Stimulated activated CD8-positive, alpha-beta memory T cell treated with anti-CD3 and anti-CD28 coated beads, Interleukin-2, amount 100 ng/mL, for 48 hours (primary cell): ENCODE measurements around the gene CCT8.
A peak's percentile ranks its signal among the peaks of the same experiment; 100 is the strongest.

Source experiments
- DNase-seq, 2 donors: peaks; one replicate each; pipeline ENCODE4 v3.0.0-alpha.2; 2020; ENCODE audit warnings: low read depth in 2 of 2

Gene CCT8

GRCh38 chr21:29077651-29078090 is 4.2 kb upstream of the CCT8 start:
- no peak for DNase-seq

DNA sequence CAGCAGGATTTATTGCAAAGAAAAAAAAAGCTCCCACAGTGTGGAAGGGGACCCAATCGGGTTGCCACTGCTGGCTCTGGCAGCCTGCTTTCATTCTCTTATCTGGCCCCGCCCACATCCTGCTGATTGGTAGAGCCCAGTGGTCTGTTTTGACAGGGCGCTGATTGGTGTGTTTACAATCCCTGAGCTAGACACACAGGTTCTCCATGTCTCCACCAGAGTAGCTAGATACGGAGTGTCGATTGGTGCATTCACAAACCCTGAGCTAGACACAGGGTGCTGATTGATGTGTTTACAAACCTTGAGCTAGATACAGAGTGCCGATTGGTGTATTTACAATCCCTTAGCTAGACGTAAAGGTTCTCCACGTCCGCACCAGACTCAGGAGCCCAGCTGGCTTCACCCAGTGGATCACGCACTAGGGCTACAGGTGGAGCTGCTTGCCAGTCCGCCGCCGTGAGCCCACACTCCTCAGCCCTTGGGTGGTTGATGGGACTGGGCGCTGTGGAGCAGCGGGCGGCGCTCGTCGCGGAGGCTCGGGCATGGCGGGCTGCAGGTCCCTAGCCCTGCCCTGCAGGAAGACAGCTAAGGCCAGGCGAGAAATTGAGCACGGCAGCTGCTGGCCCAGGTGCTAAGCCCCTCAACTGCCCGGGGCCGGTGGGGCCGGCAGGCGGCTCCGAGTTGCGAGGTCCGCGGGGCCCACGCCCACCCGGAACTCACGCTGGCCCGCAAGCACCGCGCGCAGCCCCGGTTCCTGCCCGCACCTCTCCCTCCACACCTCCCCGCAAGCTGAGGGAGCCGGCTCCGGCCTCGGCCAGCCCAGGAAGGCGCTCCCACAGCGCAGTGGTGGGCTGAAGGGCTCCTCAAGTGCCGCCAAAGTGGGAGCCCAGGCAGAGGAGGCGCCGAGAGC is 3.5 kb upstream of the CCT8 start:
- DNase-seq, result peak in 1 of 2 donors; percentile 51

DNA sequence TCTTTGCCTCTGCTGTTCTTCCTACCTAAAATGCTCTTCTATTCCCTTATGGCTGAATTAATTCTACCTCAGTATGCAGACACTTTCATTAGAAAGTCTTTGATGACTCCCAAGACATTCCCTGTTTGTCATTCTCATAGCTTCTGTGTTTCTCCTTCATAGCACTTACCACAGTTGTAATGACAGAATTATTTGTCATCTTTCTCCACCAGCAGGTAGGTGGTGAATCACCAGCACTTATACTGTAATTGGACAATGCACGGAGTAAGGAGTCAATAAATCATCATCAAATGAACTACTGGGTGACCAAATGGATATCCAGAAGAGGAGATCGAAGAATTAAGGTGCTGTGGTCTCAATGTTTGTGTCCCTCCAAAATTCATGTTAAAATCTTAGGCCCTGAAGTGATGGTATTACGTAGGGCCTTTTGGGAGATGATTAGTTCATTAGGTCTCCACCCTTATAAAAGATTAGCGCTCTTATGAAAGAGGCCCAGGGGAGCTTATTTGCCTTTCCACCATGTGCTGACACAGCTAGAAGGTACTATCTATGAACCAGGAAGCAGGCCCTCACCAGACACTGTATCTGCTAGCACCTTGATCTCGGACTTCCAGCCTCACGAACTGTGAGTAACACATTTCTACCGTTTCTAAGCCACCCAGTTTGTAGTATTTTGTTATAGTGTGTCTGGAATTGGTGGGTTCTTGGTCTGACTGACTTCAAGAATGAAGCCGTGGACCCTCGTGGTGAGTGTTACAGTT is 2.4 kb upstream of the CCT8 start:
- DNase-seq, result no peak

GRCh38 chr21:29074783-29075182 is 1.3 kb upstream of the CCT8 start:
- no peak for DNase-seq

- DNase-seq, result no peak
Measured at GRCh38 chr21:29074007-29074376, 544 bp upstream of the CCT8 start.

DNA sequence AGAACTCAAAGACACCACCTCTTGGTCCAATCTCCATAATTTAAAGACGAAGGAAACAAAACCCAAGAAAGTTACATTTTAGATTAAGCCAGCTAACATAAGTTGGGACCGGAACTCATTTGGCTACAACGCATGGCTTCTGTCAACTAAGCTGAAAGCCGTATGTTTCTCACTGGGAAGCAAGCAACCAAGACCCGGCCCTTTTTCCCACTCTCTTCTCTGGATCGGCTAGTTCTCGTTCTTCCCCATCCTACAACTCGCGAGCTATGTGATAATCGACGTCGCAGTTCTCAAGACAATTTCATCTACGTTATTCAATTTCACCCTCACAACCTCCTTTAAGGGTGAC is 601 bp downstream of the CCT8 start:
- DNase-seq, result no peak

DNA sequence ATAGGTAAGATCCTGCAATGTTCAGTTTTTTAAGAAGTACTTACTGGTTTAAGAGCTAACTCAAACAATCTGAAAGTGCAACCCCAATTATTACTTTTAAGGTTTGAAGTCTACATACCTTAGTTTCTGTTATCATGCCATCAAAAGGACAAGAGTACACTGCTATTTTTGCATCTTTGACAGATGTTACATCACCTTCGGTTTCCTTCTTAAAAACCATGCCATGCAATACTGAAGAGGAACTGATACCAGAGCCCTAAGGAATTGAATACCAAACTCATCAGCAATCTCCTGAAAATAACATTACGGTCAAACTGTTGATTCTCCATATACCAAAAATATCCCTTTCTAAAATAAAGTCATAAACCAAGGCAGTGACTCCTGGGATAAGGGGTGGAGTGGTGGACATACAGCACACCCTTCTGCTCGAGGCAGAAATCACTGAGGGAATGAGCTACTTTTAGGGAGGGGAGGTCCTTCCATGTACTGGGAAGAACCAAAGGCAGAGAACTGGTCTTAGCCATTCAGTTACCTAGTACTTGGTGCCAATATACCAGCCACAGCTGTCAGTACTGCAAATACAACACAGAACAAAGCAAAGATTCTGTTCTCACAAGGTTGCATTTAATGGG is 8.5 kb downstream of the CCT8 start:
- no peak for DNase-seq

DNA sequence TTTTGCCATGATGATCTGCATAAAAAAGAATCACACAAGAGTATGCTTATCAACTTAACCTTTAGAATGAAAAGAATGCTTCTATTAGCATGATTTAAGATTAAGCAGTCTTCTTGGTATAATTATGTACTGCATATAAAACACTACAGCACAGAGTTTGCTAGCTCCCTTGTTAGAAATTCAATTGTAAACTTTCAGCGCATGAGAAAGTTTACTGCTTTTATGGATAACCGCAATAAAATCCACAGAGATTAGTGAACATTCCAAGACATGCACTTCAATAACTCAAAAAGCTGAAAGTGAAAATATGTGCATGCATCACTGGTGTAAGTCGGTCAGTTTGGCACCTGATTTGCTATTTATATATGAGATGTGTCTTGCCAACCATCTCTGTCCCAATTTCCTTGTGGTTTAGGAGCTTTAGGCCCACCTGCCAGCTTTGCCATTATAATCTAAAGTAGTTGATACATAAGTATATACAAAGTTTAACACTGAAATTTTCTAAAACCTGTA is 16.9 kb downstream of the CCT8 start:
- no peak for DNase-seq

DNA sequence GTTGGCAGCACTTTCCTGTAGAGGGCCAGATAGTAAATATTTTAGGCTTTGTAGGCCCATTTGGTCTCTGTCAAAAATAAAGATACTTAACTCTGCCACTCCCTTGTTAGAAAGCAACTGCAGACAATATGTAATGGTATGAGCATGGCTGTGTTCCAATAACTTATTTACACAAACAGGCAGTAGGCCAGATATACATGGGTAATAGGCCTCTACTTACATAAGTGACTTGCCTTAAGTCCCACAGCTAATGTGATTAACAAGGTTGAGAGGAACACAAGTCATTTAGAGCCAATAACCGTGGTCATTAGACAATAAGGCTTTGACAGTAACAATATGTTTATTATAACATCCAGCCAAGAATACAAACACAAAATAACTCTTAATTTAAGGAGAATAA is 17.4 kb downstream of the CCT8 start:
- no peak for DNase-seq

- no peak for DNase-seq
Measured at GRCh38 chr21:29055080-29055479, 18.4 kb downstream of the CCT8 start.

- DNase-seq, result no peak
Measured at GRCh38 chr21:29053656-29054055, 19.8 kb downstream of the CCT8 start.

GRCh38 chr21:29053011-29053553 is 20.4 kb downstream of the CCT8 start:
- no peak for DNase-seq

DNA sequence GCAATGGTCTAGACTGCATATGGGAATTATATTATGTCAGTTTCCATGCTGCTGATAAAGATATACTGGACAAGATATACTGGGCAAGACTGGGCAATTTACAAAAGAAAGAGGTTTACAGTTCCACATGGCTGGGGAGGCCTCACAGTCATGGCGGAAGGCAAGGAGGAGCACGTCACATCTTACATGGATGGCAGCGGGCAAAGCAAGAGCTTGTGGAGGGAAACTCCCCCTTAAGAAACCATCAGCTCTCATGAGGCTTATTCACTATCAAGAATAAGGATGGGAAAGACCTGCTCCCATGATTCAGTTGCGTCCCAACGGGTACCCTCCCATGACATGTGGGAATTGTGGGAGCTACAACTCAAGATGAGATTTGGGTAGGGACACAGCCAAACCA is 21.2 kb downstream of the CCT8 start:
- DNase-seq, result no peak

GRCh38 chr21:29034678-29035077 is 38.8 kb downstream of the CCT8 start:
- DNase-seq, result no peak

- no peak for DNase-seq
Measured at GRCh38 chr21:29033871-29034270, 39.6 kb downstream of the CCT8 start.

DNA sequence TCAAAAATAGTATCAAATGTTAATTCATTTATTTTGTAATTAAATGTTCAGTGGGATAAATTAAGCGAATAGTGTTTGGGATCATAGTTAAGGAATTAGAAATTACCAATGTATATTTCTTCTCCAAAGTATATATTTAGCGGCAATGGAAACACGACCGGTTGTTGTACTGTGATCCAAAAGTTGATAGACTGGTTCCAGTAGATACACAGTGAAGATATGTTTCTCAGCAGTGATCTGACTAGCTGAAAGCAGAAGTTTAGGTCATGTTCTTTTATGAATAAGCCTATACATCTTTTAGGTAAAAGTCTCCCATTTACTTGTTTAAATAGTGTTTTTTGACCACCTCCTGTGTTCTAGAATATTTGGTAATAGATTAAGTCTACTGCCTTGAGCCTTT is 40.1 kb downstream of the CCT8 start:
- DNase-seq, result no peak

DNA sequence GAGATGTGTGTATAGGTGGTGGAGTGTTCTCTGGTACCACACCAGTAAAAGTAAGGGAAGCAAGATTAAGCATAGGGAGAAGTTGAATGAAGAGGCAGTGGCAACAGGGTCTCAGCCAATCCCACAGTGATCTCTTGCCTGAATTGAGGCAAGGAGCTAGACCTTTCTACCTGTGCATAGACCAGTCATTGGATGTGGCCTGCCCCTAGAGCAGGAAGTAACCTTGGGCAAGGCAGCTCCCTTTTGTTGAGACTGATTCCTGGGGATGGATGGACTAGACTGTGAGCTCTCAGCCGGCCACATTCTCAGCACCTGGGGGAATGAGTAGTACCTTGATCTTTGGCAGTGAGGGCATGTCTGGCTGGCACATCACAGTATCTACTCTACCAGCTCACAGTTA is 42.5 kb downstream of the CCT8 start:
- DNase-seq, result no peak

DNA sequence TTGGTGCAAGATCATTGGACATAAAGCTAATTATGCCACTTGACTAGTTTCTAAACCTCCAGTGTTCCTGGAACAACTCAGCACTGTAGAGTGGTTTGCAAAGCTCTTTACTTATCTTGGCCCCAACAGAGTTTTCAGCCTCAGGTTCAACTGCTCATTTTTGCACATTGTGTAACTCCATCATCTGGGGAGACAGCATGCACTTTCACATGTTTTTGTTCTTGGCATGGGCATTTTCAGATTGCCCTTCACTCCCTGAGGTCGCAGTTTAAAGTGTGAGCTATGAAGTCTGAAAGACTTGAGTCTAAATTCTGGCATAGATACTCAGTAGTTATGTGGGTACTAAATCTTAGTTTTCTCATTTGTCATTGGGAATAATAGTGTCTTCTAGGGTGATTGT is 43.9 kb downstream of the CCT8 start:
- no peak for DNase-seq

GRCh38 chr21:29025328-29025713 is 48.1 kb downstream of the CCT8 start:
- no peak for DNase-seq

DNA sequence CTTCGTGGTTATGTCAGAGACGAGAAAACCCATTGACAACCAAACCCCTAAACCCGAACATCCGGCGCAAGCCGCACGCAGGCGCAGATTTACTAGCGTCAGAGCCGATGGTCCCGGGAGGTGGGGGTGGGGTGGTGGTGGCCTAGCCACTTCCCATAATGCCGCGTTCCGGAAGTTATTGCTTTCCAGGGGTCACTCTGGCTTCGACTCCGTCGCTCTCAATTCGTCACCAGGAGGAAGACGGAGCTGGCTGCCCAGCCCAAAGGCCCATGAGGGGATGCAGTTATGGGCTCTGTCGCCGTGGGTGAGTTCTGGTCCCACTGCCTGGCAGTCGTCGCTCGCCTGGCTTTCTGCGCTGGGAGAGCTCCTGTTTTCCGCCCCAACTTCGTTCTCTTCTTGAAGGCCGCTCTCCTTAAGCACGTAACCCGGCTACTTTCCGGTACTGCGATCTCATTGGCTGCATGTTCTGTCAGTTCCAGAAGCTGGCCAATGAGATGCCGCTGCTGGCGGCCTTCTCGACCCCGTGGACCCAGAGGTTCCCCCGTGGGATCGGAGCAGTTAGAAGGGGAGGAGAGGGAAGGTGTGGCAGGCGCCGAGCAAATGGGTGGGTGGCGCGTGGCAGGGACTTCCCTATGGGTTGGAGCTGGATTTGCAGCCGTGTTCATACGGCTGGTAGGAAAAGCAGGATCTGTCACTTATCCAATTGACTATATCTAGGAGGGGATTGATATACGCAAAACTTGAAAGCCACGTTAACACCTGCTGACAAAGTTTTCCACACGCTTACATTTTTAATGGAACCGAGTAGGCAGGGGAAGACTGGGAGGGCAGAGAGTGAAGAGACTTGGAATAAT is 48.7 kb downstream of the CCT8 start, which contains the start of gene USP16:
Gene USP16 (plus strand): TSS at position 195 of the 854 bp plus-strand sequence. CDS start 3,246 bp downstream, outside the sequence.
- DNase-seq, result peak; percentile 79 to 89

GRCh38 chr21:29022166-29022565 is 51.3 kb downstream of the CCT8 start:
- DNase-seq, result no peak
